MV-4-11 (cell line): Measurements from ENCODE around the gene ZNF565.
A peak's percentile ranks its signal among the peaks of the same experiment; 100 is the strongest.
"Not testable (repeated sequence)": the region's sequence is repeated elsewhere in the genome, so short reads cannot be mapped to it uniquely, and the experiment has no call there.

Experiments used
- DNase-seq: peaks from one replicate; lab custom pipeline; 2025; lab: John Stamatoyannopoulos, UW

ZNF565 gene

GRCh38 chr19:36214386-36215275, at the start of gene ZNF565, which contains the start of gene ZNF146:
Gene ZNF565, minus strand, starts transcription at chr19:36214665. Its CDS starts 12,680 bp downstream, at chr19:36201985.
Gene ZNF146, plus strand, starts transcription at chr19:36215106. Its CDS starts 21,335 bp downstream, at chr19:36236441.
- DNase-seq, result peak; percentile 99

- no peak for DNase-seq
These were observed 44.7 kb upstream of the ZNF565 start for GRCh38 chr19:36259211-36259610.

GRCh38 chr19:36258028-36258875, 43.8 kb upstream of the ZNF565 start:
- no peak for DNase-seq

GRCh38 chr19:36257520-36257876, 43.0 kb upstream of the ZNF565 start:
- no peak for DNase-seq

GRCh38 chr19:36256853-36257519, 42.5 kb upstream of the ZNF565 start:
- no peak for DNase-seq

GRCh38 chr19:36256064-36256463, 41.6 kb upstream of the ZNF565 start:
- no peak for DNase-seq

GRCh38 chr19:36255316-36255715, 40.9 kb upstream of the ZNF565 start:
- no peak for DNase-seq

- DNase-seq, result no peak
These were observed 40.4 kb upstream of the ZNF565 start for GRCh38 chr19:36254848-36255247.

- no peak for DNase-seq
These were observed 37.6 kb upstream of the ZNF565 start for GRCh38 chr19:36252047-36252446.

GRCh38 chr19:36246006-36246481, 31.6 kb upstream of the ZNF565 start:
- DNase-seq, result peak; percentile 27

GRCh38 chr19:36245210-36246005, 30.9 kb upstream of the ZNF565 start:
- DNase-seq, result no peak

- DNase-seq, result no peak
These were observed 29.6 kb upstream of the ZNF565 start for GRCh38 chr19:36244066-36244465.

- DNase-seq, result no peak
These were observed 22.5 kb upstream of the ZNF565 start for GRCh38 chr19:36236946-36237310.

GRCh38 chr19:36236304-36236945, 22.0 kb upstream of the ZNF565 start:
- no peak for DNase-seq

GRCh38 chr19:36233626-36234025, 19.2 kb upstream of the ZNF565 start:
- DNase-seq, result not testable (repeated sequence)

- peak; percentile 79 for DNase-seq
These were observed 10.9 kb upstream of the ZNF565 start for GRCh38 chr19:36225219-36225892.

- no peak for DNase-seq
These were observed 8.0 kb upstream of the ZNF565 start for GRCh38 chr19:36222503-36222902.

GRCh38 chr19:36221474-36221873, 7.0 kb upstream of the ZNF565 start:
- DNase-seq, result no peak

- no peak for DNase-seq
These were observed 1.0 kb upstream of the ZNF565 start for GRCh38 chr19:36215276-36216123.
